Tibial nerve (tissue), 4 donors: ENCODE results near the gene MTFMT.

Experiments used
- CTCF ChIP-seq, 5 experiments: fragments of 200-600 bp in 3 of 5; fragments of 450-650 bp in 2 of 5; sonication (generic) in 3 of 5; IDR thresholded peaks; one replicate each; pipeline ENCODE4 v1.5.1; 2016 to 2019; ENCODE audit warnings: antibody characterized with exemption in 5 of 5, mild to moderate bottlenecking in 3 of 5, moderate library complexity in 2 of 5
- EP300 ChIP-seq, 2 donors: sonication (generic); formaldehyde crosslinking; IDR thresholded peaks; one replicate each; pipeline ENCODE4 v1.6.1; 2017; ENCODE audit warnings: antibody characterized with exemption in 2 of 2, mild to moderate bottlenecking in 1 of 2
- POLR2A ChIP-seq, 2 donors: fragments of 450-650 bp; IDR thresholded peaks; one replicate each; pipeline ENCODE4 v1.6.1; 2017; ENCODE audit warnings: antibody characterized with exemption in 2 of 2, mild to moderate bottlenecking in 2 of 2, moderate library complexity in 2 of 2

- TF ChIP-seq CTCF (IDR thresholded peaks at IDR 0.05) (no peak), POLR2A (IDR thresholded peaks at IDR 0.05) (no peak), EP300 (IDR thresholded peaks at IDR 0.05) (no peak)
These were observed 60.0 kb downstream of the MTFMT start for GRCh38 chr15:64969401-64969800.
